ENCODE measurements around the gene B3GALT2. TPM values are rescaled to one million over a fixed set of nuclear protein-coding genes. Genes with fewer than 3 reads are reported as not detected.

The B3GALT2 gene
- total RNA-seq, 2 donors from 2014 or later: not detected

DNA sequence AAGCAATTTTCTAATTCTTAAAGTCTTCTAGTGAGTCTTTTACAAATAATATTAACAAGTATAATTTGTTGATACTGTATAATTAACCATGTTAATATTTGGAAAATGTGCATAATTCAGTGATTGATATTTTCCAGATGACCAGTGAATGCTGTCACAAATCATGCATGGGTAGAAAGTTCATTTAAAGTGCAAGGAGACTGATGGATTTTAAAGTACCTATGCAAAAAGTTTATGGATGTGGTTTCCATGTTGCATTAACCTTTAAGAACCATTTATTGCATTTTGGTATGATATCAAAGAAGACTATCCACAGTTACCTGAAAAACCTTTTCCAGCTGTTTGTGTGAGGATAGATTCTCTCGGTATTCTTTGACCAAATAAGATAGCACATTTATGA is 41.4 kb downstream of the B3GALT2 start:
- Mint-ChIP-seq H3K9me3 (no peaks in the 10 kb centered on the region), H3K27ac (no peak overlapping the region), H3K4me1 (no peaks in the 10 kb centered on the region), H3K27me3 (ENCODE audit: insufficient read depth) (no peaks in the 10 kb centered on the region), H3K4me3 (no peak overlapping the region), H3K36me3 (ENCODE audit: low read depth) (peaks cover 48% of the 10 kb centered on the region)
- H3K9me3 ChIP-seq (ENCODE audit: control insufficient read depth, low read length): no peaks in the 10 kb centered on the region
- peaks cover 81% of the 10 kb centered on the region for H3K36me3 ChIP-seq (ENCODE audit: control insufficient read depth, insufficient read depth, low read length)
- no peak overlapping the region for H3K4me3 ChIP-seq (ENCODE audit: low read length)
- H3K4me1 ChIP-seq (ENCODE audit: control insufficient read depth, insufficient read depth, low read length): no peaks in the 10 kb centered on the region
- WGBS, 2 experiments (ENCODE audit: insufficient coverage in 1 of 2, insufficient read length in 1 of 2): 100% methylated on average over 1 of the region's 1 CpG; no CpG with 5 or more reads in 1 of the 2 experiments
- DNase-seq: no peak
- TF ChIP-seq, protein P1, sequence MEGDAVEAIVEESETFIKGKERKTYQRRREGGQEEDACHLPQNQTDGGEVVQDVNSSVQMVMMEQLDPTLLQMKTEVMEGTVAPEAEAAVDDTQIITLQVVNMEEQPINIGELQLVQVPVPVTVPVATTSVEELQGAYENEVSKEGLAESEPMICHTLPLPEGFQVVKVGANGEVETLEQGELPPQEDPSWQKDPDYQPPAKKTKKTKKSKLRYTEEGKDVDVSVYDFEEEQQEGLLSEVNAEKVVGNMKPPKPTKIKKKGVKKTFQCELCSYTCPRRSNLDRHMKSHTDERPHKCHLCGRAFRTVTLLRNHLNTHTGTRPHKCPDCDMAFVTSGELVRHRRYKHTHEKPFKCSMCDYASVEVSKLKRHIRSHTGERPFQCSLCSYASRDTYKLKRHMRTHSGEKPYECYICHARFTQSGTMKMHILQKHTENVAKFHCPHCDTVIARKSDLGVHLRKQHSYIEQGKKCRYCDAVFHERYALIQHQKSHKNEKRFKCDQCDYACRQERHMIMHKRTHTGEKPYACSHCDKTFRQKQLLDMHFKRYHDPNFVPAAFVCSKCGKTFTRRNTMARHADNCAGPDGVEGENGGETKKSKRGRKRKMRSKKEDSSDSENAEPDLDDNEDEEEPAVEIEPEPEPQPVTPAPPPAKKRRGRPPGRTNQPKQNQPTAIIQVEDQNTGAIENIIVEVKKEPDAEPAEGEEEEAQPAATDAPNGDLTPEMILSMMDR (conservative IDR thresholded peaks at IDR 0.05): no peak
- no peak overlapping the region for H3K27ac ChIP-seq (ENCODE audit: low read depth, low read length)
- H3K27me3 ChIP-seq (ENCODE audit: control insufficient read depth, insufficient read depth, low read length, poor library complexity, severe bottlenecking): no peaks in the 10 kb centered on the region
- H3K9ac ChIP-seq (ENCODE audit: extremely low read depth, low read length, poor library complexity, severe bottlenecking): no peak overlapping the region

DNA sequence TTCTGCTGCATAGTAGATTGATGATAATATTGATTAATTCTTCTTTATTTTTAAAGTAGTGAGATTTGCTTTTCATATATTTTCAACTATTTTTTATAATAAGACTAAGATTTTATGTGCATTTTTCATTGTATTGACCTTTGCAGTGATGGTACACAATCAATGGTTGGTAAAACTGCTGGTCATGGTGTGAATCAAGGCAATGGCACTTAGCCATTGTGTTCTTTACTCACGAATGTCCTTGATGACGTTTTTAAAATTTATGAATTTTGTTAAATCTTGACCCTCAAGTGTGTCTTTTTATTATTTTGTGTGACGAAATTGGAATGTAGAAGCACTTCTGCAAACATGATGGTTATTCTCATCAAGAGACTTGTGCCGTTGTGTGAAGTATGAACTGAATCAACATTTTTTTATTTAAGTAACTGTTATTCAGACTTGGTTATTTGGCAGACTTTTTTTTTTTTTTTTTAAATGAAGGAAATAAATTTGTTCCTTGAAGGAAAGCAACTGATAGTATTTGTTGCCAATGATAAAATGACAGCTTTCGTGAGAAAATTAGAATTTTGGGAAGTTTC is 42.0 kb downstream of the B3GALT2 start:
- WGBS, 2 experiments (ENCODE audit: insufficient coverage in 1 of 2, insufficient read length in 1 of 2): 88 to 97% methylated on average over 2 to 5 of the region's 5 CpGs
- Histone ChIP-seq H3K9ac (ENCODE audit: extremely low read depth, low read length, poor library complexity, severe bottlenecking) (no peak overlapping the region), H3K27ac (ENCODE audit: low read depth, low read length) (no peak overlapping the region), H3K36me3 (ENCODE audit: control insufficient read depth, insufficient read depth, low read length) (peaks cover 81% of the 10 kb centered on the region), H3K4me3 (ENCODE audit: low read length) (no peak overlapping the region), H3K4me1 (ENCODE audit: control insufficient read depth, insufficient read depth, low read length) (no peaks in the 10 kb centered on the region), H3K9me3 (ENCODE audit: control insufficient read depth, low read length) (no peaks in the 10 kb centered on the region), H3K27me3 (ENCODE audit: control insufficient read depth, insufficient read depth, low read length, poor library complexity, severe bottlenecking) (no peaks in the 10 kb centered on the region)
- TF ChIP-seq, protein P1 (conservative IDR thresholded peaks at IDR 0.05): no peak
- DNase-seq: no peak
- Mint-ChIP-seq H3K9me3 (no peaks in the 10 kb centered on the region), H3K36me3 (ENCODE audit: low read depth) (peaks cover 51% of the 10 kb centered on the region), H3K4me3 (no peak overlapping the region), H3K27me3 (ENCODE audit: insufficient read depth) (no peaks in the 10 kb centered on the region), H3K27ac (no peak overlapping the region), H3K4me1 (no peaks in the 10 kb centered on the region)

GRCh38 chr1:193143285-193143684 is 43.1 kb downstream of the B3GALT2 start:
- Mint-ChIP-seq H3K36me3 (ENCODE audit: low read depth) (peaks cover 57% of the 10 kb centered on the region), H3K27ac (no peak overlapping the region), H3K27me3 (ENCODE audit: insufficient read depth) (no peaks in the 10 kb centered on the region), H3K9me3 (no peaks in the 10 kb centered on the region), H3K4me1 (no peaks in the 10 kb centered on the region), H3K4me3 (no peak overlapping the region)
- Histone ChIP-seq H3K36me3 (ENCODE audit: control insufficient read depth, insufficient read depth, low read length) (peaks cover 81% of the 10 kb centered on the region), H3K4me1 (ENCODE audit: control insufficient read depth, insufficient read depth, low read length) (no peaks in the 10 kb centered on the region), H3K9ac (ENCODE audit: extremely low read depth, low read length, poor library complexity, severe bottlenecking) (no peak overlapping the region), H3K4me3 (ENCODE audit: low read length) (no peak overlapping the region), H3K27ac (ENCODE audit: low read depth, low read length) (no peak overlapping the region), H3K27me3 (ENCODE audit: control insufficient read depth, insufficient read depth, low read length, poor library complexity, severe bottlenecking) (no peaks in the 10 kb centered on the region), H3K9me3 (ENCODE audit: control insufficient read depth, low read length) (no peaks in the 10 kb centered on the region)
- TF ChIP-seq, protein P1 (conservative IDR thresholded peaks at IDR 0.05): peak; percentile 70
- WGBS, 2 experiments (ENCODE audit: insufficient coverage in 1 of 2, insufficient read length in 1 of 2): 89% methylated on average over 1 of the region's 1 CpG; no CpG with 5 or more reads in 1 of the 2 experiments
- DNase-seq: no peak

All from endodermal cell (in vitro differentiated cells).